ENCODE data around the gene CSNK1G2.

The CSNK1G2 gene

GRCh38 chr19:1935484-1936208, 5.3 kb upstream of the CSNK1G2 start:
- Mint-ChIP-seq H3K4me3 (peak overlapping the region in 1 of 3 experiments; percentile 17), H3K27me3 (ENCODE audit: low read depth) (peaks cover 8% of the 10 kb centered on the region), H3K36me3 (ENCODE audit: low read depth) (no peaks in the 10 kb centered on the region), H3K4me1 (peaks cover 16% of the 10 kb centered on the region), H3K27ac (peak overlapping the region in 1 of 3 experiments; percentile 70), H3K9me3 (no peaks in the 10 kb centered on the region)
- no peak for TF ChIP-seq CTCF (IDR thresholded peaks at IDR 0.05; ENCODE audit: unreplicated experiment in 3 of 3)

DNA sequence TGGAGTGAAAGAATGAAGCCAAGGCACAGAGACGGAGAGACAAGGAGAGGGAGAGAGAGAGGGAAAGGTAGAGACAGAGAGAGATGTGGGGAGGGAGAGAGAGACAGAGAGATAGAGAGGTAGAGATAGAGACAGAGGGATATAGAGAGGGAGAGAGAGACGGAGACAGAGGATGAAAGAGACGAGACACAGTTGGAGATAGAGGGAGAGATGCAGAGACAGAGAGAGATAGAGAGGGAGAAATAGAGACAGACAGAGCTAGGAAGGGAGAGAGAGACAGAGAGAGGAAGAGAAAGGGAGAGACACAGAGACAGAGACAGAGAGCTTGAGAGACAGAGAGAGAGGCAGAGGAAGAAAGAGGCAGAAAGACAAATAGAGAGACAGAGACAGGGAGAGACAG, 4.5 kb upstream of the CSNK1G2 start:
- TF ChIP-seq CTCF (IDR thresholded peaks at IDR 0.05; ENCODE audit: unreplicated experiment in 3 of 3), result no peak
- no peaks in the 10 kb centered on the region for H3K36me3 Mint-ChIP-seq (ENCODE audit: low read depth)
- H3K4me1 Mint-ChIP-seq, result peaks cover 16% of the 10 kb centered on the region
- no peaks in the 10 kb centered on the region for H3K9me3 Mint-ChIP-seq
- H3K27me3 Mint-ChIP-seq (ENCODE audit: low read depth), result peaks cover 8% of the 10 kb centered on the region
- H3K4me3 Mint-ChIP-seq, result peak overlapping the region; percentile 43 to 60 (median 49)
- H3K27ac Mint-ChIP-seq, result peak overlapping the region; percentile 9 to 70 (median 11)

DNA sequence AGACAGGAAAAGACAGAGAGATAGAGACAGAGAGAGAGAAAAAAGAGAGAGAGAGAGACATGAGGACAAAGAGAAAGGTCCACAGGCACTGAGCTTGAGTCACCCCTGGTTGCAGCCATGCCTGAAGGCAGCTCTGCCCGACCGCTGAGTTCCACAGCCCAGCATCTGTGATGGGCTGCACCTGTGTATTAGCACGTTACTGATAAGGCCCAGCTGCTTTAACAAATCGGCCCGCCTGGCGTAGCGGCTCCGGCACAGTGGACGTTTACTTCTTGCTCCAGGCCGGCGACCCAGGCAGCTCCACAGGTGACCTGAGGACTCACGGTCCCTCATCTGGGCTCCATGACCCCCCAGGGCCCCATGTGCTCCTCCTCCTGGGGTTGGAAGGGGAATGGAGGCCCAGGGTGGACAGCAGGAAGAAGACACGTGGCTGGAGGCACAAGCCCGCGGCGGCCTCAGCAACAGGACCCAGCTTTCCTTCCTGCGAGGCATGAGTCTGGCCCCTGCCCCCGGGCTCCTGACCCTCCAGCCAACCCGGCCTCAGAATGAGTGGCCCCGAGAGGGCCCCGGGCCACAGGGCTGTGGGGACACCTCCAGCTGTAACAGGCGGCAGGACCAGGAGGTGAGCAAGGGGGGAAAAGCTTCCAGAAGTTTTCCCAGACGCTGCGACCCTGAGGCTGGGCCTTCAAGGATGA, 3.9 kb upstream of the CSNK1G2 start:
- no peaks in the 10 kb centered on the region for H3K36me3 Mint-ChIP-seq (ENCODE audit: low read depth)

GRCh38 chr19:1938071-1938470, 2.9 kb upstream of the CSNK1G2 start:
- Mint-ChIP-seq H3K27me3 (ENCODE audit: low read depth) (peaks cover 4% of the 10 kb centered on the region), H3K4me3 (peak overlapping the region; percentile 37 to 71 (median 63))

More for the DNA sequence above, 3.9 kb upstream of the CSNK1G2 start:
- peak overlapping the region; percentile 9 to 70 (median 11) for H3K27ac Mint-ChIP-seq
- peaks cover 16% of the 10 kb centered on the region for H3K4me1 Mint-ChIP-seq
- H3K27me3 Mint-ChIP-seq (ENCODE audit: low read depth), result peaks cover 8% of the 10 kb centered on the region
- peak overlapping the region; percentile 43 to 60 (median 49) for H3K4me3 Mint-ChIP-seq
- no peak for TF ChIP-seq CTCF (IDR thresholded peaks at IDR 0.05; ENCODE audit: unreplicated experiment in 3 of 3)
- no peaks in the 10 kb centered on the region for H3K9me3 Mint-ChIP-seq

GRCh38 chr19:1942078-1942933, 1.3 kb downstream of the CSNK1G2 start:
- Mint-ChIP-seq H3K9me3 (no peaks in the 10 kb centered on the region), H3K27ac (peak overlapping the region; percentile 89 to 95 (median 93)), H3K36me3 (ENCODE audit: low read depth) (no peaks in the 10 kb centered on the region), H3K27me3 (ENCODE audit: low read depth) (peaks cover 4% of the 10 kb centered on the region), H3K4me3 (peak overlapping the region; percentile 92 to 95 (median 94)), H3K4me1 (peaks cover 17% of the 10 kb centered on the region)
- TF ChIP-seq CTCF (IDR thresholded peaks at IDR 0.05; ENCODE audit: unreplicated experiment in 3 of 3), result no peak

More at GRCh38 chr19:1938071-1938470, 2.9 kb upstream of the CSNK1G2 start:
- TF ChIP-seq CTCF (IDR thresholded peaks at IDR 0.05; ENCODE audit: unreplicated experiment in 3 of 3), result no peak
- Mint-ChIP-seq H3K4me1 (peaks cover 21% of the 10 kb centered on the region), H3K9me3 (no peaks in the 10 kb centered on the region), H3K36me3 (ENCODE audit: low read depth) (no peaks in the 10 kb centered on the region), H3K27ac (peak overlapping the region in 2 of 3 experiments; percentile 64 to 76)
